Measurements from ENCODE around the gene PTCHD1. TPM values are rescaled to one million over a fixed set of nuclear protein-coding genes. Genes with fewer than 3 reads are reported as not detected.

The PTCHD1 gene
- total RNA-seq, 1 donor from 2014 or later, result 0.43 TPM

GRCh38 chrX:23396263-23396662, 61.6 kb downstream of the PTCHD1 start:
- no peaks in the 10 kb centered on the region for H3K36me3 Mint-ChIP-seq (ENCODE audit: insufficient read depth)
- TF ChIP-seq CTCF (IDR thresholded peaks at IDR 0.05; ENCODE audit: unreplicated experiment), result no peak
- no peaks in the 10 kb centered on the region for H3K9me3 Mint-ChIP-seq (ENCODE audit: low read depth)
- H3K4me3 Mint-ChIP-seq (ENCODE audit: low read depth), result no peak overlapping the region
- H3K4me1 Mint-ChIP-seq (ENCODE audit: low read depth), result no peaks in the 10 kb centered on the region
- DNase-seq (ENCODE audit: low spot score, unreplicated experiment), result no peak
- no peaks in the 10 kb centered on the region for H3K27me3 Mint-ChIP-seq
- no peak overlapping the region for H3K27ac Mint-ChIP-seq

- H3K27me3 Mint-ChIP-seq, result no peaks in the 10 kb centered on the region
- DNase-seq (ENCODE audit: low spot score, unreplicated experiment), result no peak
- TF ChIP-seq CTCF (IDR thresholded peaks at IDR 0.05; ENCODE audit: unreplicated experiment), result no peak
- H3K9me3 Mint-ChIP-seq (ENCODE audit: low read depth), result no peaks in the 10 kb centered on the region
- H3K36me3 Mint-ChIP-seq (ENCODE audit: insufficient read depth), result no peaks in the 10 kb centered on the region
- no peaks in the 10 kb centered on the region for H3K4me1 Mint-ChIP-seq (ENCODE audit: low read depth)
- no peak overlapping the region for H3K27ac Mint-ChIP-seq
- H3K4me3 Mint-ChIP-seq (ENCODE audit: low read depth), result no peak overlapping the region
Measured at GRCh38 chrX:23398570-23398969, 63.9 kb downstream of the PTCHD1 start.

- Mint-ChIP-seq H3K36me3 (ENCODE audit: insufficient read depth) (no peaks in the 10 kb centered on the region), H3K9me3 (ENCODE audit: low read depth) (no peaks in the 10 kb centered on the region), H3K4me3 (ENCODE audit: low read depth) (no peak overlapping the region), H3K27me3 (no peaks in the 10 kb centered on the region), H3K4me1 (ENCODE audit: low read depth) (no peaks in the 10 kb centered on the region), H3K27ac (no peak overlapping the region)
- DNase-seq (ENCODE audit: low spot score, unreplicated experiment), result no peak
- TF ChIP-seq CTCF (IDR thresholded peaks at IDR 0.05; ENCODE audit: unreplicated experiment), result peak; percentile 31
Measured at GRCh38 chrX:23403849-23404248, 69.2 kb downstream of the PTCHD1 start.

- Mint-ChIP-seq H3K9me3 (ENCODE audit: low read depth) (peaks cover 30% of the 10 kb centered on the region), H3K27me3 (no peaks in the 10 kb centered on the region), H3K27ac (no peak overlapping the region), H3K4me1 (ENCODE audit: low read depth) (no peaks in the 10 kb centered on the region), H3K4me3 (ENCODE audit: low read depth) (no peak overlapping the region), H3K36me3 (ENCODE audit: insufficient read depth) (peaks cover 2% of the 10 kb centered on the region)
- no peak for DNase-seq (ENCODE audit: low spot score, unreplicated experiment)
- no peak for TF ChIP-seq CTCF (IDR thresholded peaks at IDR 0.05; ENCODE audit: unreplicated experiment)
Measured at GRCh38 chrX:23422912-23423311, 88.3 kb downstream of the PTCHD1 start.

GRCh38 chrX:23434356-23434884, 99.8 kb downstream of the PTCHD1 start:
- Mint-ChIP-seq H3K36me3 (ENCODE audit: insufficient read depth) (peaks cover 2% of the 10 kb centered on the region), H3K9me3 (ENCODE audit: low read depth) (peaks cover 16% of the 10 kb centered on the region), H3K4me3 (ENCODE audit: low read depth) (no peak overlapping the region), H3K27ac (no peak overlapping the region), H3K27me3 (no peaks in the 10 kb centered on the region), H3K4me1 (ENCODE audit: low read depth) (peaks cover 8% of the 10 kb centered on the region)
- DNase-seq (ENCODE audit: low spot score, unreplicated experiment), result no peak
- TF ChIP-seq CTCF (IDR thresholded peaks at IDR 0.05; ENCODE audit: unreplicated experiment), result no peak
